Neuronal stem cell (in vitro differentiated cells): ENCODE data around the gene CEP128.

Experiments
- DNase-seq: peaks from one replicate; pipeline ENCODE4 v3.0.0-alpha.2; 2013; ENCODE audit warnings: low spot score
- H2AFZ ChIP-seq: one replicate; pipeline ENCODE4 v1.6.1; 2013; ENCODE audit warnings: mild to moderate bottlenecking, low read length, inconsistent platforms
- H2AK5ac ChIP-seq: 2 replicates; pipeline ENCODE4 v1.6.1; 2013; ENCODE audit warnings: low read depth, mild to moderate bottlenecking, inconsistent platforms, low read length, moderate library complexity, mixed read lengths
- H2BK120ac ChIP-seq: 2 replicates; pipeline ENCODE4 v1.6.1; 2013; ENCODE audit warnings: low read depth, mild to moderate bottlenecking, inconsistent platforms, low read length, moderate library complexity, mixed read lengths
- H2BK12ac ChIP-seq: one replicate; pipeline ENCODE4 v1.6.1; 2013; ENCODE audit warnings: low read length, inconsistent platforms
- H2BK15ac ChIP-seq: 2 replicates; pipeline ENCODE4 v1.6.1; 2013; ENCODE audit warnings: mild to moderate bottlenecking, low read length, inconsistent platforms, mixed read lengths
- H2BK5ac ChIP-seq: one replicate; pipeline ENCODE4 v1.6.1; 2013; ENCODE audit warnings: inconsistent platforms, mild to moderate bottlenecking, low read length, moderate library complexity
- H3K14ac ChIP-seq: one replicate; pipeline ENCODE4 v1.6.1; 2013; ENCODE audit warnings: low read length, inconsistent platforms
- H3K18ac ChIP-seq: 2 replicates; pipeline ENCODE4 v1.6.1; 2013; ENCODE audit warnings: low read length, inconsistent platforms
- H3K23ac ChIP-seq: 2 replicates; pipeline ENCODE4 v1.6.1; 2013; ENCODE audit warnings: low read depth, mild to moderate bottlenecking, mixed read lengths, low read length, inconsistent platforms; ENCODE audit not compliant: poor library complexity
- H3K27ac ChIP-seq: replicated peaks from 3 replicates; pipeline ENCODE4 v1.5.1; 2013; ENCODE audit warnings: low read length, inconsistent platforms
- H3K27me3 ChIP-seq, 3 experiments: 2 replicates each; pipeline ENCODE4 v1.6.1; 2013; ENCODE audit warnings: low read length in 3 of 3, mild to moderate bottlenecking in 2 of 3, inconsistent platforms in 1 of 3, low read depth in 1 of 3, mixed read lengths in 1 of 3, moderate library complexity in 1 of 3; ENCODE audit not compliant: control insufficient read depth in 3 of 3, insufficient read depth in 3 of 3
- H3K36me3 ChIP-seq, 2 donors: replicated peaks in 1 of 2; 2 replicates each; pipeline ENCODE4 v1.6.1; 2013; ENCODE audit warnings: low read length in 2 of 2; ENCODE audit not compliant: control insufficient read depth in 2 of 2, insufficient read depth in 2 of 2
- H3K4ac ChIP-seq: 2 replicates; pipeline ENCODE4 v1.6.1; 2013; ENCODE audit warnings: inconsistent platforms, mild to moderate bottlenecking, low read length, moderate library complexity
- H3K4me1 ChIP-seq, 2 donors: 1 replicate in 1 of 2; 2 replicates in 1 of 2; pipeline ENCODE4 v1.6.1; 2013; ENCODE audit warnings: low read length in 2 of 2, low read depth in 1 of 2; ENCODE audit not compliant: control insufficient read depth in 2 of 2, insufficient read depth in 1 of 2
- H3K4me2 ChIP-seq: one replicate; pipeline ENCODE4 v1.6.1; 2013; ENCODE audit warnings: mild to moderate bottlenecking, low read length, inconsistent platforms; ENCODE audit not compliant: insufficient read depth, poor library complexity, severe bottlenecking
- H3K4me3 ChIP-seq, 2 donors: 2 replicates each; pipeline ENCODE4 v1.5.1; 2013; ENCODE audit warnings: low read length in 2 of 2, mild to moderate bottlenecking in 2 of 2, inconsistent platforms in 1 of 2, moderate library complexity in 1 of 2
- H3K79me1 ChIP-seq: one replicate; pipeline ENCODE4 v1.6.1; 2013; ENCODE audit warnings: low read depth, mild to moderate bottlenecking, inconsistent platforms, low read length, moderate library complexity
- H3K9ac ChIP-seq: one replicate; pipeline ENCODE4 v1.6.1; 2013; ENCODE audit warnings: mild to moderate bottlenecking, low read depth, low read length, inconsistent platforms; ENCODE audit not compliant: poor library complexity
- H3K9me3 ChIP-seq, 2 donors: replicated peaks in 1 of 2; 2 replicates each; pipeline versions ENCODE3 to v1.6.1; 2013; ENCODE audit warnings: low read length in 2 of 2, mild to moderate bottlenecking in 2 of 2, inconsistent platforms in 1 of 2, low read depth in 1 of 2, mixed read lengths in 1 of 2, moderate library complexity in 1 of 2; ENCODE audit not compliant: control insufficient read depth in 2 of 2, insufficient read depth in 1 of 2
- H4K8ac ChIP-seq: one replicate; pipeline ENCODE4 v1.6.1; 2013; ENCODE audit warnings: low read depth, mild to moderate bottlenecking, inconsistent platforms, low read length, moderate library complexity
- H4K91ac ChIP-seq: one replicate; pipeline ENCODE4 v1.6.1; 2013; ENCODE audit warnings: low read length, low read depth, mild to moderate bottlenecking, inconsistent platforms; ENCODE audit not compliant: poor library complexity
- WGBS, 2 donors: extraction: QIAGEN DNeasy Blood & Tissue Kit; methylation state at CpG; one replicate each; pipeline ENCODE4 v1.1.7; 2013; ENCODE audit warnings: missing lambda C conversion rate in 2 of 2, mixed read lengths in 1 of 2; ENCODE audit not compliant: insufficient read length in 2 of 2, insufficient replicate concordance in 1 of 2; ENCODE audit errors: extremely low coverage in 2 of 2; 5-methylcytosine and 5-hydroxymethylcytosine counted together

CEP128 gene

DNA sequence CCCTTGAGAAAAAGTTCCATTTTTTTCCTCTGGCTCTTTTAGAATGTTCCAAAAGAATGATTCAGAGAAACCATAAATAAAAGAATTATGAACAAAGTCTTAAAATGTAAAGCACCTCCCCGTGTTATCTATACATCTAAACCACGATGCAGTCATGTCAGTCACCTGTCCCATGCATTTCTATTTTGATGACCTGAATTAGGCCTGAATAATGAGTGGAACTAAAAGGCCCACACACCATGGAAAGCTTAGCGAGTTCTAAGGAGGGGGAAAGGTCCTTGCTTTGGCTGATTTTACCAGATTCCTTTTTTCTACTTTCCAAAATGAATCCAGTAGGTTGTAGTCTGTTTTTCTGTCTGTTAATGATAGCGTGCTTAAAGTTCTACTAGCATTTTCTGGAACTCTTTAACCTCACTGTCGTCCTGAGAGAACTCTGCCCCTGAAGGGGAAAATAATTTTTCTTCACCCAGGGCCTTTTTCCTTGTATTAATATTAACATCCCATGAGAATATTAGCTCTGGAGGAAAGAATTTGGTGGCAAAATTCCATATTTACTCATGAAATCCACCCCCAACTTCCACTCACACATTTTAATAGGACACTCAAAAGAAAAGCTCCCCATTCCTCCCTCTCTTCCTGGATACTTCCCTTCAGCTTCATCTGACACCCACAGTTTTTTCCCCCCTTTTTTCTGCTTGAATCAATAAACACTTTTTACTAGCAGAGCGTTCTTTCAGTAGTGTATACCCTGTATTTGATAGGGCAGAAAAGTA lies 464.0 kb downstream of the CEP128 start:
- no peak overlapping the region for H2AK5ac ChIP-seq
- H3K36me3 ChIP-seq: no peaks in the 10 kb centered on the region
- no peak overlapping the region for H2BK120ac ChIP-seq
- no peak overlapping the region for H3K4me3 ChIP-seq
- H3K79me1 ChIP-seq: no peaks in the 10 kb centered on the region
- H3K4me2 ChIP-seq: no peak overlapping the region
- H3K23ac ChIP-seq: no peak overlapping the region
- DNase-seq: no peak
- H3K27me3 ChIP-seq: no peaks in the 10 kb centered on the region
- no peak overlapping the region for H2BK12ac ChIP-seq
- no CpG with 5 or more reads among the region's 6 CpGs for WGBS, 2 donors
- H3K14ac ChIP-seq: no peak overlapping the region
- H3K18ac ChIP-seq: no peak overlapping the region
- no peak overlapping the region for H3K9ac ChIP-seq
- no peak overlapping the region for H2BK5ac ChIP-seq
- no peak overlapping the region for H3K4ac ChIP-seq
- H3K4me1 ChIP-seq: no peaks in the 10 kb centered on the region
- H3K9me3 ChIP-seq: peaks cover 0 to 2% of the 10 kb centered on the region in 2 donors
- no peak overlapping the region for H2AFZ ChIP-seq
- H3K27ac ChIP-seq: no peak overlapping the region
- no peak overlapping the region for H4K91ac ChIP-seq
- H2BK15ac ChIP-seq: no peak overlapping the region
- H4K8ac ChIP-seq: no peak overlapping the region

DNA sequence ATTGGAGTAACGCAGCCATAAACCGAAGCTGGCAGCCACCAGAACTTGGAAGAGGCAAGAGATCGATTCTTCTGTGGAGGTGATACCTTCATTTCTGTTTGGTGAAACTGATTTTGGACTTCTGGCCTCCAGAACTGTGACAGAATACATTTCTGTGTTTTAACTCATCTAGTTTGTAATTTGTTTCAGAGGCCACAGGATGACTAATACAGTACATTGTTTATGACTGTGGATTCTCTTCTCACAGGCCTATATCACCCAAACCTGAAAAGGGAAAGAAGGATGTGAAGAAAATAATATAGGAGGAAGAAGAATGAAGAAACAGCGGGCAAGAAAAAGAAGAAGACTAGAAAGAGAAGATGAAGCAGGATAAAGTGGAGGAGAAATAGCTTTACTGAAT lies 466.5 kb downstream of the CEP128 start:
- Histone ChIP-seq H2BK15ac (no peak overlapping the region), H2BK120ac (no peak overlapping the region), H2AFZ (no peak overlapping the region), H3K9me3 (peaks cover 0 to 2% of the 10 kb centered on the region in 2 donors), H3K9ac (no peak overlapping the region), H4K8ac (no peak overlapping the region), H3K18ac (no peak overlapping the region), H3K36me3 (no peaks in the 10 kb centered on the region), H3K27ac (no peak overlapping the region), H2BK5ac (no peak overlapping the region), H2BK12ac (no peak overlapping the region), H3K4me1 (no peaks in the 10 kb centered on the region), H4K91ac (no peak overlapping the region), H3K79me1 (no peaks in the 10 kb centered on the region), H3K4ac (no peak overlapping the region), H3K14ac (no peak overlapping the region), H3K4me3 (no peak overlapping the region), H3K27me3 (no peaks in the 10 kb centered on the region), H3K23ac (no peak overlapping the region), H2AK5ac (no peak overlapping the region), H3K4me2 (no peak overlapping the region)
- DNase-seq: no peak
- WGBS, 2 donors: 100% methylated on average over 1 of the region's 4 CpGs; no CpG with 5 or more reads in 1 of the 2 donors

GRCh38 chr14:80468331-80469122 lies 473.0 kb downstream of the CEP128 start:
- peaks cover 0 to 2% of the 10 kb centered on the region in 2 donors for H3K9me3 ChIP-seq
- H3K4me3 ChIP-seq: no peak overlapping the region
- no peak overlapping the region for H2BK120ac ChIP-seq
- no peak overlapping the region for H3K9ac ChIP-seq
- no peak overlapping the region for H2BK12ac ChIP-seq
- no peak overlapping the region for H3K18ac ChIP-seq
- no CpG with 5 or more reads among the region's 5 CpGs for WGBS, 2 donors
- H3K14ac ChIP-seq: no peak overlapping the region
- H3K79me1 ChIP-seq: no peaks in the 10 kb centered on the region
- no peak overlapping the region for H3K4ac ChIP-seq
- DNase-seq: no peak
- H2AFZ ChIP-seq: no peak overlapping the region
- H3K4me2 ChIP-seq: no peak overlapping the region
- no peak overlapping the region for H3K23ac ChIP-seq
- no peaks in the 10 kb centered on the region for H3K36me3 ChIP-seq
- H3K4me1 ChIP-seq: no peaks in the 10 kb centered on the region
- no peaks in the 10 kb centered on the region for H3K27me3 ChIP-seq
- H2BK5ac ChIP-seq: no peak overlapping the region
- H4K8ac ChIP-seq: no peak overlapping the region
- no peak overlapping the region for H4K91ac ChIP-seq
- H2AK5ac ChIP-seq: no peak overlapping the region
- no peak overlapping the region for H3K27ac ChIP-seq
- H2BK15ac ChIP-seq: no peak overlapping the region

- Histone ChIP-seq H3K4ac (no peak overlapping the region), H3K9ac (no peak overlapping the region), H3K36me3 (no peaks in the 10 kb centered on the region), H3K27me3 (no peaks in the 10 kb centered on the region), H2BK5ac (no peak overlapping the region), H2BK120ac (no peak overlapping the region), H3K4me3 (no peak overlapping the region), H3K79me1 (no peaks in the 10 kb centered on the region), H3K14ac (no peak overlapping the region), H3K4me1 (no peaks in the 10 kb centered on the region), H3K18ac (no peak overlapping the region), H4K91ac (no peak overlapping the region), H3K9me3 (peaks cover 0 to 1% of the 10 kb centered on the region in 2 donors), H2AK5ac (no peak overlapping the region), H2AFZ (no peak overlapping the region), H2BK12ac (no peak overlapping the region), H4K8ac (no peak overlapping the region), H3K4me2 (no peak overlapping the region), H2BK15ac (no peak overlapping the region), H3K27ac (no peak overlapping the region), H3K23ac (no peak overlapping the region)
- no CpG with 5 or more reads among the region's 7 CpGs for WGBS, 2 donors
- DNase-seq: no peak
These were observed 475.9 kb downstream of the CEP128 start for GRCh38 chr14:80465546-80466220.
